Urinary bladder (tissue), 4 donors: ENCODE measurements around the gene CA12. TPM values are rescaled to one million over a fixed set of nuclear protein-coding genes. Genes with fewer than 3 reads are reported as not detected.

Experiments
- DNase-seq: peaks from one replicate; pipeline ENCODE4 v3.0.0-alpha.2; 2015; ENCODE audit errors: extremely low spot score
- H3K27ac ChIP-seq: one replicate; pipeline ENCODE4 v1.5.1; 2013; ENCODE audit warnings: low read depth, mild to moderate bottlenecking, moderate library complexity
- H3K36me3 ChIP-seq: one replicate; pipeline ENCODE4 v1.6.1; 2013; ENCODE audit warnings: mild to moderate bottlenecking, moderate library complexity; ENCODE audit not compliant: insufficient read depth
- H3K4me1 ChIP-seq: one replicate; pipeline ENCODE4 v1.6.1; 2013; ENCODE audit warnings: mild to moderate bottlenecking, moderate library complexity; ENCODE audit not compliant: insufficient read depth
- H3K4me3 ChIP-seq: one replicate; pipeline ENCODE4 v1.5.1; 2013; ENCODE audit warnings: low read depth, low read length
- WGBS: extraction: QIAGEN DNeasy Blood & Tissue Kit; methylation state at CpG from one replicate; pipeline ENCODE4 v1.1.7; 2013; 5-methylcytosine and 5-hydroxymethylcytosine counted together
- polyA plus RNA-seq: library from polyadenylated mRNA; stranded (reverse); fragments of 200-250 nt; gene quantifications from one replicate; pipeline ENCODE4 v1.2.3, GENCODE V29; 2013
- total RNA-seq: library from RNA; depleted of rRNA; stranded (reverse); fragments of >200 nt; gene quantifications from one replicate; pipeline ENCODE4 v1.2.3, GENCODE V29; 2014
- donor health status: healthy with polysubstance abuse.
- donor health status: healthy.

CA12 gene
- total and polyA plus RNA-seq, 2 donors = 5.8 to 14.9 TPM

DNA sequence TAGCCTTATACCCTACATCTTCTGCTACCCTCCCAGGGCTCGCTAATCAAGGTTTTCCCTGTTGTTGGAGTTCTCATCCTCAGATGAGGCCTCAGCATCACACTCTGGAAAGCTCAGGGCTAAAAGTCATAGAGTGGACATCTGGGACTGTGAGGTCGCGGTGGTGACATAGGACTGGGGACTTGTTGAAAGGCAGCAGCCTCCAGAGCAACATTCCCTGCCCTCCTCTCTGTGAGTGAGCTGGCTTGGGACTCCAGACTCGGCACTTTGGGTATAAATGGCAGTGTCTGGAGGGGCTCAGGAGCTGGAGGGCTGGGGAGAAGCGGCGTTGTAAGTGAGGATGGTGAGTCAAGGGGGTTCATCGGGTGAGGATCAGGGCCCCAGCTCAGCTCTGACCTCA lies 2.7 kb downstream of the CA12 start:
- no peak overlapping the region for H3K4me3 ChIP-seq
- no peaks in the 10 kb centered on the region for H3K4me1 ChIP-seq
- no peak for DNase-seq
- H3K36me3 ChIP-seq = no peaks in the 10 kb centered on the region
- no peak overlapping the region for H3K27ac ChIP-seq
- 94% methylated on average over 7 of the region's 7 CpGs for WGBS

DNA sequence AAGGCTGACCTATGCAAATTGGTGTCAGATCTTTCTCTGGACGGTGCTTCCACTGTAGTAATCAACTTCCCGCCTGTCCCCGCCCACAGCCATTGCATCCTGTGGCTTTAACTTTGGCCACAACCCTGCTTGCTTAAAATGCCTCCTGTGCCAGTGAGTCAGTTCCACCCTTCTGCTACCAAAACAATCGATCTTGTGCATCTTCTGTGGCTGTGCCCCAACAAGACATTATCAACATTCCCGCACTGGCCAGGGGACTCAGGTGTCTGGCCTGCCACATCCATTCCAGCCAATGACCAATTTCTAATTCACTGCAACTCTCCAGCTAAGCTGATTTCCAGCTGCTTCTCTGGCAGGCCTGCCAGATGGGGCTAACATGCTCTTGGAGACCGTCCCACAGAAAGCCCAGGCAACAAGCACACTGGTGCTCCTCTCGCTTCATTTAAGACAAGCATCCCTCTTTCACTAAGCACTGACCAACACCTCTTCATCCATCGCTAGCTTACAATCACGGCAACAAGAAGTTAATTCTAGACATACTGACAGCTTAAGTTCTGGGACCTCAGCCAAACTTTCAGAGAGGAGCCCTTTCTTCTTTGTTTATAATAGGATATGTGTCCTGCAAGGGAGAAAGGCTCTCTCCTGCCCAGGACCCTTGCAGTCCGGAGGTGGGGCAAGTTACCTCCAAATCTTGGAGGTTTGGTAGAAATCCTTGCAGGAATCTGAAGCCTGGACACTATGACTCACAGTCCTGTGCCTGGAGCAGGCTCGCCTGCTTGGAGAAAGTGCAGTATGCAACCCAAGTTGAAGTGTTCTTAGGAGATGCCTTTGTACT lies 6.7 kb downstream of the CA12 start:
- no peak overlapping the region for H3K4me3 ChIP-seq
- H3K27ac ChIP-seq = no peak overlapping the region
- H3K36me3 ChIP-seq = no peaks in the 10 kb centered on the region
- DNase-seq = no peak
- 19% methylated on average over 11 of the region's 11 CpGs for WGBS
- no peaks in the 10 kb centered on the region for H3K4me1 ChIP-seq

DNA sequence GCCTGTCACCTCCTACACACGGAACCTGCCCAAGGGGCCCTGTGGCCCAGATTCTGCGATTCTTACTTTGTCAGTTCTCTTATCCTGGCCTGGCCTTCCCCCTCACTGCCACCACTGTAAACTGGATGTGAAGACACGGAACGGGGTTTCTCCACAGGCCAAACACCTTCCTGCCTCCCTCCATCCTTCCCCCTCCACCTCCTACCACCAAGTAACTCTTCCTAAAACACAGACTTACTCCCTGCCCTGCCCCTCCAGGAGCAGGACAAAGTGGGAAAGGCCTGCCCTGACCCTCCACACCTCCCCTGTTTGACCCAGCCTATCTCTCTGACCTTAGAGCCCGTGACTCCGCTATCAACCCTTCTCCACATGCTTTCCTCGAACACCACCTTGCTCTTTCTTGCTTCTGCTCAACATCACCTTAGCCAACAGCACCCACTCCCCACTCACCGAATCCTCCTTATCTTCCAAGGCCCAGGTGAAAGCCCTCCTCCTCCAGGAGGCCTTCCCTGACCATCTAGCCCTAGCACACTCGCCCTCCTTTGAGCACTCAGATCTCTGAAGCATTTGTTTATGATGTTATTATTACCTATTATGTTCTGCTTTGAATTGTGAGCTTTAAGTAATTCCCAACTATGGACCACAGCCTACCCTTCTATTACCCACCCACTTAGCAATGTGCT lies 7.6 kb downstream of the CA12 start:
- H3K4me1 ChIP-seq = no peaks in the 10 kb centered on the region
- no peak overlapping the region for H3K4me3 ChIP-seq
- no peaks in the 10 kb centered on the region for H3K36me3 ChIP-seq
- no peak for DNase-seq
- no peak overlapping the region for H3K27ac ChIP-seq
- WGBS = 93% methylated on average over 9 of the region's 9 CpGs

DNA sequence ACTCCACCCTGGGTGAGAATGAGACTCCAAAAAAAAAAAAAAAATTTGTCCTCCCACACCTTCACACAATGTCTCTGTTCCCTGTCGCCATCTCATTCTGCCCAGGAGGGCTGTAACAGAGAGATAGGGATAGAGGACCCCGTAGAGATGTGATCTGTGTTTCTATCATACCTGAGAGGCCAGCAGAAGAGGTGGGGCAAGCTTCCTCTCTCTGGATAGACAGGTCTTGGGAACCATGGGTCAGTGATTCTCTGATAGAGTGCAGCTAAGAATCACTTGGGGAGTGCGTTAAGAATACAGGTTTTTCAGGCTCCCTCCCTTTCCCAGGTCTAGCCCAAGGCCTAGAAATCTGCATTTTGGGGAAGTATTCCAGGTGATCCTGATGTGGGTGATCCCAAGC lies 8.3 kb downstream of the CA12 start:
- Histone ChIP-seq H3K36me3 (no peaks in the 10 kb centered on the region), H3K27ac (no peak overlapping the region), H3K4me1 (no peaks in the 10 kb centered on the region), H3K4me3 (no peak overlapping the region)
- DNase-seq = no peak
- 95% methylated on average over 3 of the region's 3 CpGs for WGBS

DNA sequence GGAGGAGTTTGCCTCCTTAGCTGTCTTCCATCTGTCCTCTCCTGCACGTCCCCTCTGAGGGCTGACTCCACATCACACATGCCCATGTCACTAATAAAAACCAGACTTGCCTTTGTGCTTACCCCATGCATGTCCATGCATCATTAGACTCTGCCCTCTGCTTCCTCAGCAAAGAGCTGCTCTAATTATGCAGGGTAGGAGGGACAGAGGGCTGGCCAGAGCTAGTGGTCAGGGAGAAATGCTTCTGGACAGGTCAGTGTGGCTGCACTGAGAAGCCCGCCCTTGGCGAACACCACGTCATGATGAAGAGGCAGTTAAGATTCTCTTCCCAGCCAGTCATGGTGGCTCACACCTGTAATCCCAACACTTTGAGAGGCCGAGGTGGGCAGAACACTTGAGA lies 8.9 kb downstream of the CA12 start:
- Histone ChIP-seq H3K4me3 (no peak overlapping the region), H3K4me1 (no peaks in the 10 kb centered on the region), H3K27ac (no peak overlapping the region), H3K36me3 (no peaks in the 10 kb centered on the region)
- 94% methylated on average over 5 of the region's 5 CpGs for WGBS
- DNase-seq = no peak

DNA sequence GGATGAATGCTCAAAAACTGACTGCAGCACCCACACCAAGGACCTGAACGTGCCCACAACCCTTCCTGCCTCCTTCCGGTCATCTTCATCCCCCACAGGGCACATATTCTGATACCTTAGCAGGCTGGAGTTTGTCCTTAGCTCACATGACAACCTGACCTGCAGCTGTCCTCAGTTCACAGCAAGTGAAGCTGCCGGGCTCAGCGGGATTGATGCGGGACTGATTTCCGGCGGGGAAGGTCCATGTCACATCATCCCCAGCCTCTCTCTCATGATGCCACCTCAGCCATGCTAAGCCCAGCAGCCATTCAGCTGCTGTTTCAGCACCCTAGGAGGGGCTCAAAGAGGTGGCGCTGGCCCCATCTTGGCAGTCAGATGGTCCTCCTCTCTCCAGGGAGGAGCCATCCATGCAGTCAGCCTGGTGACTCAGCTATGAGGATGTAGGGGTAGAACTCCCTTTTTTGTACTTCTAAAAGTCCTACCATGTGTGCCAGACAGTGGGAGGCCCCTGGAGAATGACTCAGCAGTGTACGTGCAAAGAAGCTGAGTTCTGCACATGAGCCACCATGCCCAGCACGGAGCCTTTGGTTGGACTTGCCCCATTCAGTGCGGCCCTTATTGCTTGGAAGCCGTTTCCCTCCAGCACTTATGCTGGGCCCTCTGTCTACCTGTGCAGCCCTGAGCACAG lies 9.5 kb downstream of the CA12 start:
- Histone ChIP-seq H3K27ac (peak overlapping the region; percentile 73), H3K4me3 (no peak overlapping the region), H3K4me1 (no peaks in the 10 kb centered on the region), H3K36me3 (no peaks in the 10 kb centered on the region)
- 71% methylated on average over 12 of the region's 12 CpGs for WGBS
- DNase-seq = no peak

DNA sequence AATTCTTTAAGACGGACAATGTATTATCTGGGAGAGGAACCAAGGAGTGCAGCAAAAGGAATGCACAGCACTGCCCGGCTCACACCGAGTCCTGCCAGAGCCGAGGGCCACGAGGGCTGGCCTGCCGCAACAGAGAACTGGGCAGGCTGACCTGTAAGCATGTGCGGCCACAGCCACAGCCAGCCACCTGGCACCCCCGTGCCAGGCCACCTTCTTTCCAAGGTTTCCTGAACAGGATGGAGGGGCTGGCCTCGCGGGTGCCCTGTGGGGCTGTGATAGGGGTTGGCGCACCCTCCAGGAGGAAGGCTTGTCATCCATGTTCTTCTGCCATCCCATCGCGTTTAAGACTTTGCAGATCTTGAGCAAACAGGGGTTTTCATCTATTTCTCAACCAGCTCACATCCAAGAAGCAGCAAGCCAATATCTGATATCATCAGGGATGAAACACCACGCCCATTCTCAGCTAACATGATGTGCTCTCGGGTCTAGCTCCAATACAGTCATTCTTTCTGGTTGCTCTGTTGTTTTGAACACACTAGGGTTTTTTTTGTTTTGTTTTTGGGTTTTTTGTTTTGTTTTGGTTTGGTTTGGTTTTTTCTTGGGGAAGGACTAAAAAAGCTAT lies 10.2 kb downstream of the CA12 start:
- no peaks in the 10 kb centered on the region for H3K36me3 ChIP-seq
- H3K4me3 ChIP-seq = no peak overlapping the region
- 74% methylated on average over 15 of the region's 15 CpGs for WGBS
- no peaks in the 10 kb centered on the region for H3K4me1 ChIP-seq
- H3K27ac ChIP-seq = no peak overlapping the region
- no peak for DNase-seq

DNA sequence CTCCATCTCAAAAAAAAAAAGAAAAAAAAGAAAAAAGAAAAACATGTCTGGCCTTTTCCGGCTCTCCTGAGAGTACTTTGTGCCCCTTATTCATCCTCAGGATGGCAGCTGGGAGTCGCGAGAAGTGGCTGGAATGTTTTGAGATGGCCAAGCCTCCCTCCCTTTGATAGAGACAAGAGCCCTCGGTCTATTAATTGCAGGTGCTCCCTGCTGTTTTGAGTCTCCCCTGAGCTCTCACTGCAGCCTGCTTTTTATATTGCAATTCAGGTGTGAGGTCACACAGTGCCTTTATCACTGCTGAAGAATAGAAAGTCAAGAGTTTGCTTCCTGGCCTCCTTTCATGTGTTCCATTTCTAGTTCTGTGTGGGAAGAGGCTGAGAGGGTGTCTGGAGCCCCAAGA lies 10.9 kb downstream of the CA12 start:
- Histone ChIP-seq H3K36me3 (no peaks in the 10 kb centered on the region), H3K4me3 (no peak overlapping the region), H3K27ac (no peak overlapping the region), H3K4me1 (no peaks in the 10 kb centered on the region)
- no peak for DNase-seq
- 95% methylated on average over 4 of the region's 4 CpGs for WGBS

DNA sequence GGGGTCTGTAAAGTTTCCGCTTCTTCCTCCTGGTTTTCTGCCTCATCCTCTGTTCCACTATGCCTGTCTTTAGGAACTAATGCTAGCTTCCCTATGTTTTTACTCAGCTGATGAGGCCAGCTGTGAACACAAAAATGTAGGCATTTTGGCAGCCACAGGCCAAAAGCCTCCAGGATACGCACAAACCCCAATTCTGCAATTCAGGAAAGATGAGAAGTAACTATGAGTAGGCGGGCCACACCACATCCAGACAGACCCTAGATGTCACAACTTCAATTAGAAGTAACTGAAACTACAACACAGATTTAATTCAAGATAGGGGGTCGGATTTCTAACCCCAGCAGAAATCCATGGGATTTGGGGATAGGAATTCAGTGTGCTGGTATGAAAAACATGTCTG lies 11.9 kb downstream of the CA12 start:
- no peak for DNase-seq
- 93% methylated on average over 4 of the region's 4 CpGs for WGBS
- Histone ChIP-seq H3K4me1 (no peaks in the 10 kb centered on the region), H3K4me3 (no peak overlapping the region), H3K27ac (no peak overlapping the region), H3K36me3 (no peaks in the 10 kb centered on the region)

DNA sequence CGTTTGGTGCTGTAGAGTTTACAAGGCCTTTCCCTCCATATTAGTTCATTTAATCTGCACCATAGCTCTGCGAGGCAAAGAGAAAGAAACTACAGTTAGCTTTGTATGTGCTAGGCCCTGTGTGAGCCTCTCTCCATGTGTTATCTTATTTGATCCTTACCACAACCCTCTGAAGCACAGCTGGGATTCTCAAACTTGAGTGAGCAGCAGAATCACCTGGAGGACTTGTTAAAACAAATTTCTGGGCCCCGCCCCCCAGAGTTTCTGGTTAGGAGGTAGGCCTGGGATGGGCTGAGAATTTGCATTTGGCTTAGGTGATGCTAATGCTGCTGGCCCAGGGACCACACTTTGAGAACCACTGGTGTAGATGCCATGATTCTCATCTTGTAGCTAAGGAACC lies 12.3 kb downstream of the CA12 start:
- Histone ChIP-seq H3K4me1 (no peaks in the 10 kb centered on the region), H3K4me3 (no peak overlapping the region), H3K27ac (no peak overlapping the region), H3K36me3 (no peaks in the 10 kb centered on the region)
- 92% methylated on average over 3 of the region's 3 CpGs for WGBS
- no peak for DNase-seq

DNA sequence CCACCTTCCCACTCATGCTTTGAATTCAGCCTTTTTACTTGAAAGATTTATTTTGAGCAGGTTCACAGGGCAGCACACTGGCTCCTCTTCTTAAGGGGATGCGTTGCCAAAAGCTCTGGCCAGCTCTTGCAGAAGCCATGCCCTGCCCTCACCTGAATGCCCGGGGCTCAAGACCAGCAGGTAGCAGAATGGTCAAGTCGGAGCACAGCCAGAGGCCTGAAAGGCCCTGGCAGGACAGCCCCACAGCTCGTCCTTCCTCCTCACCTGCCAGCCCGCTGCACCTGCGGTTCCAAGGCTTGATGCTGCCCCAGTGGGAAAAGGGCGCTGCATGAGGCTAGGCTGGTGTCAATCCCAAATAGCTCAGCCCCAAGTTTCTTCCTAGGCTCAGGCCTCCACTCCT lies 13.1 kb downstream of the CA12 start:
- Histone ChIP-seq H3K4me3 (no peak overlapping the region), H3K36me3 (no peaks in the 10 kb centered on the region), H3K4me1 (no peaks in the 10 kb centered on the region), H3K27ac (no peak overlapping the region)
- no peak for DNase-seq
- WGBS = 97% methylated on average over 7 of the region's 7 CpGs

DNA sequence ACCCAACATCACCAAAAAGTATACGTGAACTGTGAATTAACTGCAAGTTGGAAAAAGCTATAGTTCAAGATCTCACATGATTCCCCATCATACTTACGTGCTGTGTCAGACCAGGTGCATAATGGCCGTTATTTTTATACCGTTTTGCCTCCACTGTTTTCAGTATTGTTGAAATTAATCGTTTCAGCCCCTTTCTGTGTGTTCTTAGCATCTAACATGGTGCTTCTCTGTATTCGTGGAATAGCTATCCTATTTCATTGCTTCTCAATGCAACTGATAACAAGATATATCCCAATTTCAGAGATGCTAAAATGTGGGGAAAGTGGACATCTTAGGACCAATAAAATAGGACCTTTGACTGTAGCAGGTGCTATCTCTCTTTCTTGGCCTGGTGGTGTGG lies 13.7 kb downstream of the CA12 start:
- Histone ChIP-seq H3K27ac (no peak overlapping the region), H3K4me1 (no peaks in the 10 kb centered on the region), H3K4me3 (no peak overlapping the region), H3K36me3 (no peaks in the 10 kb centered on the region)
- DNase-seq = no peak
- WGBS = 94% methylated on average over 6 of the region's 6 CpGs

DNA sequence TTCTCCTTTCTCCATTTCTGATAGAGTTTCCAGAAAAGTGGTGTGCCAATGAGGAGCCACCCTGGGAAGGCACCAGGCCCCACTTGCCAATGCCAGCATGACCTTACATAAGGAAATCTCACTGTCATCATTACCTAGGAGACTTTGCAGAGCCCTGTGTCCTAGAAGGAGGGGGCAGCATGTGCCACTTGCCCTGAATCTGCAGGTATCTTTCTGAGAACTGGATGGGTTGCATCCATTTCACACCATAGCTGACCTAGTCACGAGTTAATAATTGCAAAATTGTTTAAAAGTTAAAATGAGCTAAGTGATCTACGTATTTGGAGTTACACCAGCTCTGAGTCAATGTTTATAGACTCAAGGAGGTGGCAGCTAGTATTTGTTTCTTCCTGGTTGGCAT lies 14.3 kb downstream of the CA12 start:
- Histone ChIP-seq H3K4me1 (no peaks in the 10 kb centered on the region), H3K36me3 (no peaks in the 10 kb centered on the region), H3K4me3 (no peak overlapping the region), H3K27ac (peak overlapping the region; percentile 11)
- DNase-seq = no peak
- 86% methylated on average over 2 of the region's 2 CpGs for WGBS
